ENCODE measurements around the gene TF. TPM values are rescaled to one million over a fixed set of nuclear protein-coding genes. Genes with fewer than 3 reads are reported as not detected.

Gene TF
- total RNA-seq, 4 donors from 2014 or later, result 17.0 to 111 (median 31.9) TPM

DNA sequence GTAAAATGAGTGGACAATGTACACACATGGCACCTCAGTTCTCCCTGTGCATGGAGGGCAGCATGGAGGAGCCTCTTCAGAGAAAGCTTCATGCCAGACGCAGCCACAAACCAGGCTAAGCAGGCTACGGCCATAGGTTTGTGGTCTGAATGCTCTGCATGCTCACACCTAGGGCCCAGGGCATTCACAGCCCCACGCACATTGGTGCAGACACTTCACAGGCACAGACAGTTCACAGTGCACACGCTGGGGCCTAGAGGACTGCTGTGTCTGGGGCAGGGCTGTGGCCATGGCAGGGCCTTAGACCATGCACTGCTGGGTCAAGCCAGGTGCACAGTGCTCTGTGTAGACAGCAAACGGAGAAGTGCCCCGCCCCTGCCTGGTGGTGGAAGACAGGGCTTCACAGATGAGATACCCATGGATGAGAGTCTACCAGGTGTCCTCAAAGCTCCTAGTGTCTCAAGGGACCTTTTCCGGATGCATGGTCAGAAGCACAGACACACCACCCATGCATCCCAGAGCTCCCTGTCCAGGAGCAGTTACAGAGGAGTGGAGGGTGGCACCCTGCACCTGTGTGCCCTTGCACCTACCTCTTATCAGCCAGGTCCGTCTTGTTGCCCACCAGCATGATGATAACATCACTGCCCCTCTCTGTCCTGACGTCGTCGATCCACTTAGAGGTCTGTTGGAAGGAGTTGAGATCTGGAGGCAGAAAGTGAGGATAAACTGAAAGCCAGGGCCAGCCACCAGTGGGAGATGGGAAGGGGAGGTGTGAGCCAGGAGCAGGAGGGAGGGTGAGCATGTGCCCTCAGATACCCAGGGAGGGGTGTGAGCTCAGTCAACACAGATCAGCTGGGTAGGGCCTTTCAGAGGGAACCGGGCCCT is 93.0 kb downstream of the TF start:
- DNase-seq (ENCODE audit: low spot score), result no peak
- ATAC-seq (ENCODE audit: low FRiP score), result no peak
- TF ChIP-seq, protein P1, sequence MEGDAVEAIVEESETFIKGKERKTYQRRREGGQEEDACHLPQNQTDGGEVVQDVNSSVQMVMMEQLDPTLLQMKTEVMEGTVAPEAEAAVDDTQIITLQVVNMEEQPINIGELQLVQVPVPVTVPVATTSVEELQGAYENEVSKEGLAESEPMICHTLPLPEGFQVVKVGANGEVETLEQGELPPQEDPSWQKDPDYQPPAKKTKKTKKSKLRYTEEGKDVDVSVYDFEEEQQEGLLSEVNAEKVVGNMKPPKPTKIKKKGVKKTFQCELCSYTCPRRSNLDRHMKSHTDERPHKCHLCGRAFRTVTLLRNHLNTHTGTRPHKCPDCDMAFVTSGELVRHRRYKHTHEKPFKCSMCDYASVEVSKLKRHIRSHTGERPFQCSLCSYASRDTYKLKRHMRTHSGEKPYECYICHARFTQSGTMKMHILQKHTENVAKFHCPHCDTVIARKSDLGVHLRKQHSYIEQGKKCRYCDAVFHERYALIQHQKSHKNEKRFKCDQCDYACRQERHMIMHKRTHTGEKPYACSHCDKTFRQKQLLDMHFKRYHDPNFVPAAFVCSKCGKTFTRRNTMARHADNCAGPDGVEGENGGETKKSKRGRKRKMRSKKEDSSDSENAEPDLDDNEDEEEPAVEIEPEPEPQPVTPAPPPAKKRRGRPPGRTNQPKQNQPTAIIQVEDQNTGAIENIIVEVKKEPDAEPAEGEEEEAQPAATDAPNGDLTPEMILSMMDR (IDR thresholded peaks at IDR 0.05), result no peak

DNA sequence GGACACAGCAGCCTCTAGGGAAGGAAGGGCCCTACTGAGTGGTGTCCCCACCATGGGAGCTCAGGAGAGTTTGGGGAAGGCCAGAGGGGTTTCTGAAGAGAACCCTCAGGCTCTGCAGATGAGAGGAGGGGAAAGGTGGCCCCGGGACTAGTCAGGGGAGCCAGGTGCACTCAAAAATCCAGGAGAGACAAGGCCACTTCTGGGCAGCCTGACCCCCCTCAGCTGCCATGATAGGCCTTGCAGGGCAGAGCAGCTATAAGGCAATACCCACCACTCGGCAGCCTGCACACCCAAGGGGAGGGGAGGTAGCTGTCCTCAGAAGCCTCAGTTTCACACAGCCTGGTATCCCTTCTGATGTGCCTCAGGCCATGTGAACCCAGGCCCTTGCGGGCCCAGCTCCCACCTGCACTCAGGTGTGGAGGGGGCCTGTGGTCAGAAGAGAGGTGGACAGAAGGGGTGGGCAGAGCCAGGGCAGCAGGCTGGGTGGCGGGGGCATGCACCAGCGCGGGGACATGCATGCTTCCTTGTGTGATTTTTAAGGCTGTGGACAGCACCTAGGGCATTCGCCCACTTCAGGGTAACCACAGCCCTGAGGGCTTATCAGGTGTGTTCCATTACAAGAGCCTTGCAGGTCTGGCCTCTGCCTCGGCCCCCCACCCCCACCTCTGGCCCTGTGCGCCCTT is 94.0 kb downstream of the TF start:
- TF ChIP-seq, protein P1 (IDR thresholded peaks at IDR 0.05), result no peak
- DNase-seq (ENCODE audit: low spot score), result no peak
- no peak for ATAC-seq (ENCODE audit: low FRiP score)

DNA sequence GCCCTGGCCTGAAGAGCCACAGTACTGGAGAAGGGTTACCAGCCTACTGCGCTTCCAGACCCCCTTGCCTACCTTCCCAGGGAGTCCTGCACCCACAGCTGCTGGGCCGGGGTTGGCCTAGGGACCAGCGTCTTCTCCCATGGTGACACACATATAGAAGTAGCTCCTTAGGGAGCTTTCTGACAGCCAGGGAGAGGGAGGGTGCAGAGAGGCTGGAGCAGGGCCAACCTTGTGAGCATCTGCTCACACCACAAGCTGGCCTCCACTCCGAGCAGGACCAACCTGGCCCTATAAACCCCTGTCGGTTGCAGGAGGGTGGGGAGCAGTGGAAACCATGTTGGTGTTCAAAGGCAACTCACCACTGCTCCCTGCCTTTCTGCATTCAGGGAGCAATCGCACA is 94.6 kb downstream of the TF start:
- DNase-seq (ENCODE audit: low spot score) (no peak), ATAC-seq (ENCODE audit: low FRiP score) (no peak)
- TF ChIP-seq, protein P1 (IDR thresholded peaks at IDR 0.05), result no peak

DNA sequence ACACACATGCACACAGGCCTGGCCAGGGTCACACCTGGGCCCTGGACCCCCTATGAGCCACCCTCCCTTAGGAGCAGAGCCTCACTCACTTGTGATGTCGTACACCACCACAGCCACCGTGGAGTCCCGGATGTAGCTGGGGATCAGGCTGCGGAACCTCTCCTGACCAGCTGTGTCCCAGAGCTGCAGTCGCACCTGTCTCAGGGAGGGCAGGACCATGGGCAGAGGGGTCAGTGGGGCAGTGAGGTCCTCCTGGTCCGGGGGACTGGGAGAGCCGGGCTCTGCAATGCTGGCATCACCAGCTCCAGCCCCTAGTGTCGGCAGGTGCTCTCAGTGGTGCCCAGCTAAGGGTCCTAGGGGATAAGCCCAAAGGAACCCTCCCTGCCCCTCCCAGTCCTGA is 95.0 kb downstream of the TF start:
- no peak for DNase-seq (ENCODE audit: low spot score)
- ATAC-seq (ENCODE audit: low FRiP score), result no peak
- TF ChIP-seq, protein P1 (IDR thresholded peaks at IDR 0.05), result no peak

DNA sequence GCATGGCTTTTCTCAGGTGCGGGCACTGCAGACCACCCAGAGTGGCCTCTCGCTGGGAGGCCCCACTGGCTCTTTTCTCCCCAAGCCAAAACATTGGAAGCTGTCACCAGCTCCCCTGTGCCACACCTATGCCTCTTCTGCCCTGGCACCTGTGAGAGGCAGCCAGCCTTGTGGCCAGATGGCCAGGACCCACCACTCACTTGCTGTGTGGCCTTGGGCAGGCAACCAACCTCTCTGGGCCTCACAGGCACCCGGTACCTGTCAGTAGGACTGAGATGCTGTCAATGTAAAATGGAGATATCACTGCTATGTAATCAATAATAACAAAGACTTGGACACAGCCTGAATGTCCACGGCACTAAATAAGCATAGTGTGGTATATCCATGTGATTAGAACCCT is 96.0 kb downstream of the TF start:
- TF ChIP-seq, protein P1 (IDR thresholded peaks at IDR 0.05), result no peak
- ATAC-seq (ENCODE audit: low FRiP score) (no peak), DNase-seq (ENCODE audit: low spot score) (no peak)

DNA sequence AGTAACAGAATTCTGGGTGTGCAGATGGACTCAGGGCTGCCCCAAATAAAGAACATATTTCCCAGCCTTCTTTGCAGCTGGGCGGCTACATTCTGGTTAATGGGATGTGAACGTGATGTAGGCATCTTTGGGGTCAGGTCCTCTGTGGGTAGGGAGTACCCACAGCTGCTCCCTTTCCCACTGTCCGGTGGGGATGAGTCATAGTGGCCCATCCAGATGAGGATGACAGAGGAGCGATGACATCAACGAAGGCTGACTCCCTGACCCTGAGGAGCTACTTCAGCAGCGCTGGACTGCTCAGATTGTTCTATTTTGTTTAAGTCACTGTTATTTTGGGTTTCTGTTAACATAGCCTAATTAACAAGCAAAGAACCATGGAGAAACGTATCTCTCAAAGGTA is 97.4 kb downstream of the TF start:
- TF ChIP-seq, protein P1 (IDR thresholded peaks at IDR 0.05), result no peak
- DNase-seq (ENCODE audit: low spot score) (no peak), ATAC-seq (ENCODE audit: low FRiP score) (no peak)

Data from omental fat pad (tissue), 4 donors.